CD4-positive, alpha-beta T cell treated with Interleukin-21 for 1 hour (primary cell): ENCODE measurements around the gene ERC2.

Source experiments
- DNase-seq: peaks from one replicate; pipeline ENCODE4 v3.0.0-alpha.2; 2020

Gene ERC2

GRCh38 chr3:55807210-55807609 lies 661.1 kb downstream of the ERC2 start:
- no peak for DNase-seq

GRCh38 chr3:55805169-55805568 lies 663.1 kb downstream of the ERC2 start:
- DNase-seq: no peak

- no peak for DNase-seq
Observed at GRCh38 chr3:55804170-55805095, 663.8 kb downstream of the ERC2 start.

- no peak for DNase-seq
Observed at GRCh38 chr3:55802816-55803215, 665.5 kb downstream of the ERC2 start.

- no peak for DNase-seq
Observed at GRCh38 chr3:55801676-55802075, 666.6 kb downstream of the ERC2 start.

GRCh38 chr3:55801068-55801467 lies 667.2 kb downstream of the ERC2 start:
- no peak for DNase-seq

- DNase-seq: no peak
Observed at GRCh38 chr3:55797775-55798174, 670.5 kb downstream of the ERC2 start.

- DNase-seq: no peak
Observed at GRCh38 chr3:55797084-55797483, 671.2 kb downstream of the ERC2 start.

- DNase-seq: no peak
Observed at GRCh38 chr3:55796533-55796932, 671.7 kb downstream of the ERC2 start.

- DNase-seq: no peak
Observed at GRCh38 chr3:55795746-55796145, 672.5 kb downstream of the ERC2 start.

- no peak for DNase-seq
Observed at GRCh38 chr3:55795296-55795695, 673.0 kb downstream of the ERC2 start.

- no peak for DNase-seq
Observed at GRCh38 chr3:55792742-55793141, 675.5 kb downstream of the ERC2 start.

GRCh38 chr3:55792009-55792408 lies 676.3 kb downstream of the ERC2 start:
- DNase-seq: no peak

- DNase-seq: no peak
Observed at GRCh38 chr3:55790596-55791350, 677.5 kb downstream of the ERC2 start.

- DNase-seq: no peak
Observed at GRCh38 chr3:55789516-55789915, 678.8 kb downstream of the ERC2 start.

- no peak for DNase-seq
Observed at GRCh38 chr3:55782807-55783206, 685.5 kb downstream of the ERC2 start.

GRCh38 chr3:55782351-55782750 lies 685.9 kb downstream of the ERC2 start:
- DNase-seq: no peak

GRCh38 chr3:55780913-55781312 lies 687.4 kb downstream of the ERC2 start:
- DNase-seq: no peak

GRCh38 chr3:55779543-55779942 lies 688.7 kb downstream of the ERC2 start:
- DNase-seq: no peak

GRCh38 chr3:55775366-55776154 lies 692.7 kb downstream of the ERC2 start:
- DNase-seq: no peak

- no peak for DNase-seq
Observed at GRCh38 chr3:55774856-55775255, 693.4 kb downstream of the ERC2 start.

- no peak for DNase-seq
Observed at GRCh38 chr3:55771503-55771902, 696.8 kb downstream of the ERC2 start.

- no peak for DNase-seq
Observed at GRCh38 chr3:55770077-55770476, 698.2 kb downstream of the ERC2 start.
